K562 (cell line): ENCODE results near the gene COL9A3. TPM values are rescaled to one million over a fixed set of nuclear protein-coding genes. Genes with fewer than 3 reads are reported as not detected.

Experiments used
- BRCA1 ChIP-seq, 2 experiments: fragments of 450-650 bp in 1 of 2; sonication (generic) in 1 of 2; formaldehyde crosslinking in 1 of 2; IDR thresholded peaks; 2 replicates each; pipeline versions ENCODE4 v1.5.0 to v1.6.1; 2017 to 2020; ENCODE audit warnings: mild to moderate bottlenecking in 1 of 2, missing genetic modification reagents in 1 of 2
- FOXJ2 ChIP-seq: fragments of 200-800 bp; sonication (Bioruptor generic); IDR thresholded peaks from 2 replicates; pipeline ENCODE4 v1.6.1; 2016; ENCODE audit warnings: missing genetic modification characterization, missing compliant biosample characterization
- FOXM1 ChIP-seq, 2 experiments: fragments of 450-650 bp in 1 of 2; sonication (generic) in 1 of 2; formaldehyde crosslinking in 1 of 2; IDR thresholded peaks; 2 replicates each; pipeline versions ENCODE4 v1.6.1 to v1.9.0; 2017 to 2022; ENCODE audit warnings: low read depth in 2 of 2, mild to moderate bottlenecking in 2 of 2, missing genetic modification reagents in 1 of 2, moderate library complexity in 1 of 2
- GTF2F1 ChIP-seq: IDR thresholded peaks from 2 replicates; pipeline ENCODE4 v1.6.1; 2011; ENCODE audit warnings: low read depth, low read length, improper control_type of control experiment
- HMG20B ChIP-seq: fragments of 250-450 bp; sonication (Bioruptor Pico); IDR thresholded peaks from 2 replicates; pipeline ENCODE4 v1.5.0; 2021; ENCODE audit warnings: mild to moderate bottlenecking
- MAFF ChIP-seq: IDR thresholded peaks from 2 replicates; pipeline ENCODE4 v1.6.1; 2012; ENCODE audit warnings: low read length, improper control_type of control experiment
- MAZ ChIP-seq, 2 experiments: fragments of 450-650 bp in 1 of 2; sonication (generic) in 1 of 2; formaldehyde crosslinking; IDR thresholded peaks in 1 of 2; conservative IDR thresholded peaks in 1 of 2; 2 replicates each; pipeline versions ENCODE4 v1.4.0 to v1.5.0; 2020; ENCODE audit warnings: mild to moderate bottlenecking in 1 of 2, missing genetic modification reagents in 1 of 2
- MEF2A ChIP-seq: IDR thresholded peaks from 2 replicates; pipeline ENCODE4 v1.6.1; 2011; ENCODE audit warnings: low read depth, mild to moderate bottlenecking, low read length, moderate library complexity; ENCODE audit not compliant: control insufficient read depth
- MTA2 ChIP-seq: fragments of 450-650 bp; IDR thresholded peaks from 2 replicates; pipeline ENCODE4 v1.6.1; 2016; ENCODE audit warnings: low read depth
- MYNN ChIP-seq, 2 experiments: sonication (generic); formaldehyde crosslinking in 1 of 2; IDR thresholded peaks; 2 replicates each; pipeline versions ENCODE4 v1.5.0 to v1.6.1; 2016 to 2020; ENCODE audit warnings: antibody characterized with exemption in 1 of 2, missing genetic modification reagents in 1 of 2
- NR2C2 ChIP-seq, 2 experiments: fragments of 200-800 bp in 1 of 2; sonication (Bioruptor generic) in 1 of 2; sonication (generic) in 1 of 2; formaldehyde crosslinking in 1 of 2; IDR thresholded peaks; 2 replicates each; pipeline versions ENCODE4 v1.6.1 to v1.8.0; 2016 to 2022; ENCODE audit warnings: mild to moderate bottlenecking in 1 of 2, missing compliant biosample characterization in 1 of 2, missing genetic modification characterization in 1 of 2, missing genetic modification reagents in 1 of 2
- RAD51 ChIP-seq: fragments of 450-650 bp; IDR thresholded peaks from 2 replicates; pipeline ENCODE4 v1.7.1; 2016; ENCODE audit warnings: low read depth, mild to moderate bottlenecking, borderline replicate concordance
- RBM22 ChIP-seq: fragments of 200-400 bp; formaldehyde crosslinking; IDR thresholded peaks from 2 replicates; pipeline ENCODE4 v1.6.1; 2018; ENCODE audit warnings: low read length, low read depth; ENCODE audit not compliant: poor library complexity, severe bottlenecking
- SAP30 ChIP-seq: fragments of 200-600 bp; sonication (generic); IDR thresholded peaks from 2 replicates; pipeline ENCODE4 v1.6.1; 2012; ENCODE audit warnings: borderline replicate concordance, low read depth, mild to moderate bottlenecking, moderate library complexity, low read length, control low read depth, inconsistent platforms; ENCODE audit not compliant: insufficient read depth, poor library complexity, severe bottlenecking
- SIN3A ChIP-seq, 2 experiments: fragments of 150-350 bp in 1 of 2; IDR thresholded peaks; 2 replicates each; pipeline ENCODE4 v1.6.1; 2011 to 2016; ENCODE audit warnings: borderline replicate concordance in 2 of 2, low read depth in 2 of 2, low read length in 2 of 2, mild to moderate bottlenecking in 2 of 2, moderate library complexity in 2 of 2; ENCODE audit not compliant: control insufficient read depth in 1 of 2
- SMARCB1 ChIP-seq: IDR thresholded peaks from 2 replicates; pipeline ENCODE4 v1.6.1; 2011; ENCODE audit warnings: improper control_type of control experiment, low read depth; ENCODE audit not compliant: insufficient read length
- TAL1 ChIP-seq: fragments of 450-650 bp; IDR thresholded peaks from 2 replicates; pipeline ENCODE4 v1.6.1; 2016; ENCODE audit warnings: mild to moderate bottlenecking
- ZBTB8A ChIP-seq: fragments of 450-650 bp; IDR thresholded peaks from 2 replicates; pipeline ENCODE4 v1.6.1; 2018; ENCODE audit warnings: mild to moderate bottlenecking, moderate library complexity; ENCODE audit not compliant: partially characterized antibody
- ZNF232 ChIP-seq: sonication (generic); formaldehyde crosslinking; IDR thresholded peaks from 2 replicates; pipeline ENCODE4 v1.8.0; 2022; ENCODE audit warnings: mild to moderate bottlenecking, missing genetic modification reagents
- polyA plus RNA-seq, 8 experiments: library from polyadenylated mRNA; depleted of rRNA in 4 of 8; stranded (reverse) in 5 of 8; unstranded in 3 of 8; fragments of >200 nt; fragmentation: Nextera tagmentation in 2 of 8; fragmentation: Illumina TruSeq in 1 of 8; extraction: Ambion mirVana in 2 of 8; extraction: Trizol in 1 of 8; gene quantifications; 2 replicates each; pipeline versions ENCODE4 v1.2.1 to v1.2.3, GENCODE V29; 2011 to 2014; ENCODE audit warnings: inconsistent platforms in 1 of 8, missing spikeins in 1 of 8
- total RNA-seq, 7 experiments: library from RNA; depleted of rRNA in 6 of 7; stranded (reverse); fragments of >200 nt in 6 of 7; fragmentation: Illumina TruSeq in 2 of 7; extraction: Trizol in 2 of 7; gene quantifications; 2 replicates each; pipeline versions ENCODE4 v1.2.1 to v1.2.3, GENCODE V29; 2011 to 2021; ENCODE audit warnings: low replicate concordance in 1 of 7
- TF ChIP-seq, protein P1 (sequence below): sonication (generic); formaldehyde crosslinking; IDR thresholded peaks from 2 replicates; pipeline ENCODE4 v1.9.0; 2022; ENCODE audit warnings: mild to moderate bottlenecking, missing genetic modification reagents
- TF ChIP-seq, protein P2 (sequence below): fragments of 450-650 bp; formaldehyde crosslinking; IDR thresholded peaks from 2 replicates; pipeline ENCODE4 v1.4.0; 2020; ENCODE audit warnings: mild to moderate bottlenecking, moderate library complexity
- TF ChIP-seq, protein P3 (sequence below): fragments of 450-650 bp; formaldehyde crosslinking; IDR thresholded peaks from 2 replicates; pipeline ENCODE4 v1.4.0; 2020; ENCODE audit warnings: mild to moderate bottlenecking, mixed read lengths

COL9A3 gene
- total and polyA plus RNA-seq, 9 of the 15 experiments (the other 6 are each of a cell fraction or from before 2014, with no cell fraction given), result 0.14 to 3.6 (median 0.88) TPM; not detected in 1

DNA sequence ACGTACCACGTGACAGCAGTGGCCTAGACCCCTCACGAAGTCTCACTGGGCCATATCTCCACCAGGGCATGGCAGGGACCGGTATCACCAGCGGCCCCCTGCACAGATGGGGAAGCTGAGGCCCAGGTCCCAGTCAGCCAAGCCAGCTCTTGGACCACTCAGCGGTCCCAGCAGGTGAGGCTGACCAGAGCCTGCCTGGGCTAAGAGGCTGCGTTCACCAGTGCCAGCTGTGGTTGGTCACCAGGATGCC is 23.2 kb upstream of the COL9A3 start (continued):
- TF ChIP-seq RAD51 (peak; percentile 57), RBM22 (no peak), SAP30 (no peak), TAL1 (no peak), SMARCB1 (no peak), HMG20B (CRISPR knock-in tag) (no peak), MEF2A (no peak), NR2C2 (CRISPR knock-in tag; IDR thresholded peaks at IDR 0.05) (no peak), NR2C2 (tag; IDR thresholded peaks at IDR 0.05) (no peak), MTA2 (no peak), GTF2F1 (no peak), FOXJ2 (tag) (no peak), MAZ (CRISPR knock-in tag; conservative IDR thresholded peaks at IDR 0.05 in 1 of 2, IDR thresholded peaks at IDR 0.05 in 1 of 2) (0 out of 4 replicates have a peak, but pooled peaks of 1 of the 2 experiments have one; percentile 45), SIN3A (IDR thresholded peaks at IDR 0.05; ENCODE audit: borderline replicate concordance in 2 of 2, control insufficient read depth in 1 of 2, low read depth in 2 of 2, low read length in 2 of 2) (0 out of 4 replicates have a peak, but pooled peaks of 1 of the 2 experiments have one; percentile 42), MAFF (no peak), ZBTB8A (no peak), MYNN (IDR thresholded peaks at IDR 0.05) (no peak), MYNN (CRISPR knock-in tag; IDR thresholded peaks at IDR 0.05) (no peak), BRCA1 (IDR thresholded peaks at IDR 0.05) (no peak), BRCA1 (CRISPR knock-in tag; IDR thresholded peaks at IDR 0.05) (no peak), ZNF232 (CRISPR knock-in tag) (no peak), FOXM1 (IDR thresholded peaks at IDR 0.05; ENCODE audit: low read depth) (no peak), FOXM1 (CRISPR knock-in tag; IDR thresholded peaks at IDR 0.05; ENCODE audit: low read depth) (no peak)
- TF ChIP-seq, protein P1, sequence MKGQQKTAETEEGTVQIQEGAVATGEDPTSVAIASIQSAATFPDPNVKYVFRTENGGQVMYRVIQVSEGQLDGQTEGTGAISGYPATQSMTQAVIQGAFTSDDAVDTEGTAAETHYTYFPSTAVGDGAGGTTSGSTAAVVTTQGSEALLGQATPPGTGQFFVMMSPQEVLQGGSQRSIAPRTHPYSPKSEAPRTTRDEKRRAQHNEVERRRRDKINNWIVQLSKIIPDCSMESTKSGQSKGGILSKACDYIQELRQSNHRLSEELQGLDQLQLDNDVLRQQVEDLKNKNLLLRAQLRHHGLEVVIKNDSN (CRISPR knock-in tag), result peak; percentile 48
- TF ChIP-seq, protein P2, sequence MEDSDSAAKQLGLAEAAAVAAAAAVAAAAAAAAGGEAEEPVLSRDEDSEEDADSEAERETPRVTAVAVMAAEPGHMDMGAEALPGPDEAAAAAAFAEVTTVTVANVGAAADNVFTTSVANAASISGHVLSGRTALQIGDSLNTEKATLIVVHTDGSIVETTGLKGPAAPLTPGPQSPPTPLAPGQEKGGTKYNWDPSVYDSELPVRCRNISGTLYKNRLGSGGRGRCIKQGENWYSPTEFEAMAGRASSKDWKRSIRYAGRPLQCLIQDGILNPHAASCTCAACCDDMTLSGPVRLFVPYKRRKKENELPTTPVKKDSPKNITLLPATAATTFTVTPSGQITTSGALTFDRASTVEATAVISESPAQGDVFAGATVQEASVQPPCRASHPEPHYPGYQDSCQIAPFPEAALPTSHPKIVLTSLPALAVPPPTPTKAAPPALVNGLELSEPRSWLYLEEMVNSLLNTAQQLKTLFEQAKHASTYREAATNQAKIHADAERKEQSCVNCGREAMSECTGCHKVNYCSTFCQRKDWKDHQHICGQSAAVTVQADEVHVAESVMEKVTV (CRISPR knock-in tag), result no peak
- TF ChIP-seq, protein P3, sequence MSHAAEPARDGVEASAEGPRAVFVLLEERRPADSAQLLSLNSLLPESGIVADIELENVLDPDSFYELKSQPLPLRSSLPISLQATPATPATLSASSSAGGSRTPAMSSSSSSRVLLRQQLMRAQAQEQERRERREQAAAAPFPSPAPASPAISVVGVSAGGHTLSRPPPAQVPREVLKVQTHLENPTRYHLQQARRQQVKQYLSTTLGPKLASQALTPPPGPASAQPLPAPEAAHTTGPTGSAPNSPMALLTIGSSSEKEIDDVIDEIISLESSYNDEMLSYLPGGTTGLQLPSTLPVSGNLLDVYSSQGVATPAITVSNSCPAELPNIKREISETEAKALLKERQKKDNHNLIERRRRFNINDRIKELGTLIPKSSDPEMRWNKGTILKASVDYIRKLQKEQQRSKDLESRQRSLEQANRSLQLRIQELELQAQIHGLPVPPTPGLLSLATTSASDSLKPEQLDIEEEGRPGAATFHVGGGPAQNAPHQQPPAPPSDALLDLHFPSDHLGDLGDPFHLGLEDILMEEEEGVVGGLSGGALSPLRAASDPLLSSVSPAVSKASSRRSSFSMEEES (CRISPR knock-in tag), result peak; percentile 76
